GM18907 (cell line): ENCODE measurements around the gene CNTNAP5.

Experiments used
- ATAC-seq: cut with Tn5 transposase; IDR thresholded peaks from one replicate; pipeline ENCODE4 v1.9.1; 2021; ENCODE audit warnings: mild to moderate bottlenecking, moderate library complexity; ENCODE audit not compliant: unreplicated experiment

CNTNAP5 gene

GRCh38 chr2:124149571-124149970 is 124.5 kb downstream of the CNTNAP5 start:
- ATAC-seq: no peak

GRCh38 chr2:124151691-124152090 is 126.6 kb downstream of the CNTNAP5 start:
- no peak for ATAC-seq

GRCh38 chr2:124153713-124154112 is 128.6 kb downstream of the CNTNAP5 start:
- ATAC-seq: no peak

DNA sequence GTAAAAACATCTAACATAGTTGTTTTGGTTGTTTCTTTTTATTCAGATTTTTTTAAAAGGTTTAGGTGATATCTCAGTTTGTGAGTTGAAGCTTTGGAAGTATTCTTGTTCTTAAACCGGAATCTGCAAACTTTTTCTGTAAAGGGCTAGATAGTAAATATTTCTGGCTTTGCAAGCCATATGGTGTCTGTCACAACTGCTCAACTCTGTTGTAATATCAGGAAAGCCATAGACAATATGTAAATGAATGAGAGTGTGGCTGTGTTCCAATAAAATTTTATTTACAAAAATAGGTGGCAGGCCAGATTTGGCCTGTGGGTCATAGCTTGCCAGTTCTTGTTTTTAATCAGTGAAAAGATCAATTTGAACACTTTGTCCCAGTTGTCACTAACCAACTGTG is 134.1 kb downstream of the CNTNAP5 start:
- no peak for ATAC-seq

- ATAC-seq: no peak
Observed at GRCh38 chr2:124161542-124161941, 136.5 kb downstream of the CNTNAP5 start.

- ATAC-seq: no peak
Observed at GRCh38 chr2:124162256-124162655, 137.2 kb downstream of the CNTNAP5 start.

DNA sequence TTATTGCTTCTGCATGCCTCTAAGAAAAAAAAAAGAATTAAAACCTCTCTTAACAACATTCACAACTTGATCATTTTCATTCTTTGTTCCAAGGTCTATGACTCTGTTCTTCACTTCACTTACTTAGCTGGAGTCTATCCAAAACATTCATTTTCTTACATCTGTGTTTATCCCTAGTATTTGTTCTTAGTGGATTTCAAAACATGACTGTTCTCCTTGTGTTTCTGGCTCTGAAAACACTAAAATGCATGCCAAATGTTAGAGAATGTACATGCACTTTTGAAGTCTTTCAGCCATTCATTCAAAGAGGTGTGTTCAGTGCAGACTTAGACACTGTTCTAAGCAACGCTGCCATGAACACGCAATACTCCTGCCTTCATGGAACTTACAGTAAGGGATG is 138.8 kb downstream of the CNTNAP5 start:
- no peak for ATAC-seq

GRCh38 chr2:124165698-124166097 is 140.6 kb downstream of the CNTNAP5 start:
- no peak for ATAC-seq

DNA sequence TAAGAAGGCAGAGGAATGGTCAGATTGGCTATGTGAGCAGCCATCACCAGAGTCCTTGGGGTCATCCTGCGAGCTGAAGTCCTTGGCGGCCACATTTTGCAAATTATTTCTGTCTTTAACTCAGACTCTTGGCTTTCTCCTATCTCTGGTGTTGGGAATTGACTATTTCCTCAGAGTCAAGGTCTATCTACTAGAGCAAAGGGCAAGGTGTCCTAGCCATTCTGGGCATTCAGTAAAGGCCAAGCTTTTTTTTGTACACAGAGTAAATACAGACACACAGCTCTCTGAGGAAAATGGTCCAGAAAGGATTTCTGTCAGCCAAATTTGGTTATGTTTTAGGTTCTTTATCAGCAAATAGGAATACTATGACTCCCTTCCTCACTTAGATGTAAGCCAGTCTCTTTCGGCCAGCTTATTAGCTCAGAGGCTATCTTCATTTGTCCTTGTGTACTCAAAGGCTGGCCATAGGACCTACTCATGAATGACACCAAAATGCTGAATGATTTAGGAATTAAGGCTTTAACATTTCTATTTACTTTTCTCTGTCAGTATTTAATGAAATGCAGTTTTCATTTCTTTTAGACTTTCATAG is 146.5 kb downstream of the CNTNAP5 start:
- ATAC-seq: no peak

- ATAC-seq: no peak
Observed at GRCh38 chr2:124178719-124179118, 153.6 kb downstream of the CNTNAP5 start.

- no peak for ATAC-seq
Observed at GRCh38 chr2:124180635-124181034, 155.5 kb downstream of the CNTNAP5 start.

- ATAC-seq: no peak
Observed at GRCh38 chr2:124186801-124187200, 161.7 kb downstream of the CNTNAP5 start.

GRCh38 chr2:124187948-124188347 is 162.9 kb downstream of the CNTNAP5 start:
- no peak for ATAC-seq

DNA sequence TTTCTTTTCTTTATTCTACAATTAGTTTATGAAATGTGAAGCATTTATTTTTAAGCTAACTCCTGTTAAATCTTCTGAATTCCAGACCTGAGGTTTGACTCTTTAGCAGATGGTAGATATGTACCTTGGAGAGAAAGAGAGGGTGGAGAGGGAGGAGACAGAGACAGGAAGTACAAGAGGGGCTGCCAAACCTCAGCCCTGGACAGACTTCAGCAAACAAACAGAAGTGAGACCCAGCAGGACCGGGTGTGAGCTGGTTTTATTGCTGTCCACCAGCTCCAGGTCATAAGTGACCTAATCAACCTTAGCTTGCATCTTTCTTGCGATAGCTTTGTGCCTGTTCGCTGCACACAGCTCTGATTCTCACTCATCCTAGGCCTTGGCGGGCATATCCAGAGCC is 168.6 kb downstream of the CNTNAP5 start:
- ATAC-seq: no peak

DNA sequence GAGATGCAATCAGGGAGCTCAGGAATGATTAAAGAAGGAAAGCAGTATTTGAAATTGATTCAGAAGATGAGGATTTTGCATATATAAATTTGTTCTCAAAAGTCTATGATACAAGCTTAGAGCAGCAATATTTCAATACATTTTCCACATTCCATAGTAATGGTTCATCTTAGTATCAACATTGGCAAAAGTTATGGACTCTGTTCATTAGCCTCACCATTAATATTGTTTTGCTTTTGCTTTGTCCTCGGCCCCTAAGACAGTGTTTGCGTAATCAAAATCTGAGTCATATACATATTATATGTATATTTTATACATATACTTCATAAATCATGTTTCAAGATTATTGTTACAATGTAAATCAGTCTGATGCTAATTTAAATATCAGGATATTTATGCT is 176.6 kb downstream of the CNTNAP5 start:
- no peak for ATAC-seq

GRCh38 chr2:124209441-124209840 is 184.4 kb downstream of the CNTNAP5 start:
- no peak for ATAC-seq

DNA sequence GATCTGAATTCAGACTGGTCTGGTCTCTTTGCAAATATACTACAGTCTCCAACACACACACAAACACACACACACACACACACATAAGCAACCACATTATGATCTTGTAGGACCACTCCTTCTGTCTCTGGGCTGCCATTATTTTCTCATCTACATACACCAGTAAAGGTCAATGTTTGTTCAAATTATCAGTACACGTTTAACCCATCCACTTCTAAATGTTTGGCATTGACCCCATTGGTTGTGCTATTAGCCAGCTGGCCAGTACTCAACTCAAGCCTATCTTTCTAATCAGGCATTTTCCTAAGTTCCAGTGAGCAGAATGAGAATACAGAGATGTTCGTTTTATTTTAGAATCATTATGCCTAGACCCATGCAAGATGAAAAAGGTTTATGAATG is 186.4 kb downstream of the CNTNAP5 start:
- no peak for ATAC-seq

GRCh38 chr2:124213977-124214587 is 189.0 kb downstream of the CNTNAP5 start:
- no peak for ATAC-seq

DNA sequence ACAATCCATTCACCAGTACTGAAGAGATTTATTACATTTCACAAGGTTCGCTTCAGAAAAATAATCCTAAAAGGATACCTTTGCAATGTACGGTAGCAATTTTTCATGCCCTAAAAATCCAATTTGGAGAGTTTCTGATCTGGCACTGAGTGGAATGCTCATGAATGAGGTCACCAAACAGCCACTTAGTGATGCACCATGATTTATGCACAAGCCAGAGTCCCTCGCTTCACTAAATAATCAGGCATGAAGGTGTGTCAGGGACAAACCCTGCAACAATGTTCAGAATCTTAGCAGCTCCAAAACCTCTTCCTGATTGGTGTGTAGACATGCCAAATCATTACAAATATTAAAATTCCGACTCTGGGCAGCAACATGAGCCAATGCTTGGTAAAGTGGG is 221.1 kb downstream of the CNTNAP5 start:
- no peak for ATAC-seq

DNA sequence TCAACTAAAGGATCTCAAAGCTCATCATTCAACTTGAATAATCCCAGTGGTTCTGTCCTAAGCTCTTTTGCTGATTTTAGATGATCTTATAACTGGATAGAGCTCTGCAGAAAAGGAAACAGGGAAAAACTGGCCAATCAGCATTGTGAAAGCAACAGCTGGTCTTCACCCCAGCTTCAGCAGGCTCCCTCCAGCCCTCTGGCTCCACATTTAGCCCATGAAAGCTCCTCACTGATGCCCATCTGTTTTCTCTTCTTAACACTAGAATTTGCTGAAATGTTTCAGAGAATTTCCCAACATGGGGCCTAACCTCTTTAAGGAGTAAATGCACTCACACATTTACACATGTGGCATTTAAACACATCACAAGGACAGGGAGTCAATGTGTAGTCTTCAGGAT is 223.3 kb downstream of the CNTNAP5 start:
- no peak for ATAC-seq

GRCh38 chr2:124250433-124250832 is 225.3 kb downstream of the CNTNAP5 start:
- no peak for ATAC-seq

- no peak for ATAC-seq
Observed at GRCh38 chr2:124254621-124255020, 229.5 kb downstream of the CNTNAP5 start.

DNA sequence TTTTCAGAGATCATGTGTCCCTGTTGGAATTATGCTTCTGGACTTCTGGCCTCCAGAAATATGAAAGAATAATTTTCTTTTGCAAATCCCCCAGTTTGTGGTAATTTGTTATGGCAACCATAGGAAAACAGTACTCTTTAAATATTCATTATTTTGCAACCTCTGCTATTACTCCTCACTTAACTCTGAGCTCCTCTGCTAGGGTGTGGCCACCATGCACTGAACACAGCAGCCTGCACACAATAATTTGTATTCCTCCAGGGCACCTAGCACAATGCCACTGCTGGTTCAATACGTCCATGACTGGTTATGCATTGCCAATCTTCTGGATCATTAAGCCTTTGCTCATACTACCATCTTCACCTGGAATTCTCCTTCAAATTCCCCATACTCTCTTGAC is 232.0 kb downstream of the CNTNAP5 start:
- ATAC-seq: no peak
